ENCODE data around the gene BNIPL. TPM values are rescaled to one million over a fixed set of nuclear protein-coding genes. Genes with fewer than 3 reads are reported as not detected.

The BNIPL gene
- total and polyA plus RNA-seq, 2 of the 4 experiments (the other 2 are of a cell fraction): under 0.01 to 0.38 TPM

DNA sequence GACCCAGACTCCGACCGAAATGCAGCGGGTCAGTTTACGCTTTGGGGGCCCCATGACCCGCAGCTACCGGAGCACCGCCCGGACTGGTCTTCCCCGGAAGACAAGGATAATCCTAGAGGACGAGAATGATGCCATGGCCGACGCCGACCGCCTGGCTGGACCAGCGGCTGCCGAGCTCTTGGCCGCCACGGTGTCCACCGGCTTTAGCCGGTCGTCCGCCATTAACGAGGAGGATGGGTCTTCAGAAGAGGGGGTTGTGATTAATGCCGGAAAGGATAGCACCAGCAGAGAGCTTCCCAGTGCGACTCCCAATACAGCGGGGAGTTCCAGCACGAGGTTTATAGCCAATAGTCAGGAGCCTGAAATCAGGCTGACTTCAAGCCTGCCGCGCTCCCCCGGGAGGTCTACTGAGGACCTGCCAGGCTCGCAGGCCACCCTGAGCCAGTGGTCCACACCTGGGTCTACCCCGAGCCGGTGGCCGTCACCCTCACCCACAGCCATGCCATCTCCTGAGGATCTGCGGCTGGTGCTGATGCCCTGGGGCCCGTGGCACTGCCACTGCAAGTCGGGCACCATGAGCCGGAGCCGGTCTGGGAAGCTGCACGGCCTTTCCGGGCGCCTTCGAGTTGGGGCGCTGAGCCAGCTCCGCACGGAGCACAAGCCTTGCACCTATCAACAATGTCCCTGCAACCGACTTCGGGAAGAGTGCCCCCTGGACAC lies 11.7 kb downstream of the BNIPL start:
- H3K27ac ChIP-seq (ENCODE audit: insufficient read depth, low read length): peak overlapping the region; percentile 88
- DNase-seq: peak; percentile 57
- H3K4me3 ChIP-seq (ENCODE audit: insufficient read depth, low read depth, low read length): peak overlapping the region; percentile 65
- H4K5ac ChIP-seq (ENCODE audit: low read depth, low read length): peak overlapping the region; percentile 74
- ChIA-PET POLR2A (ENCODE audit: unreplicated experiment) (interaction anchor here (1.0 to 1.1 kb wide), 2 partner anchors 12 to 42 kb away, joined by 3 to 4 read pairs; partner anchors contain the start of genes CDC42SE1 and MINDY1), CTCF (interaction anchor here (0.6 to 1.4 kb wide), 3 partner anchors 51 to 1108 kb away, joined by 3 read pairs; no protein-coding TSS in a partner anchor)
- H2AK5ac ChIP-seq (ENCODE audit: low read depth, low read length): peak overlapping the region; percentile 87
- no peak overlapping the region for H2BK20ac ChIP-seq (ENCODE audit: low read depth, low read length)
- H2BK5ac ChIP-seq (ENCODE audit: low read depth, low read length, poor library complexity, severe bottlenecking): peak overlapping the region; percentile 62
- H3K27me3 ChIP-seq (ENCODE audit: control insufficient read depth, insufficient read depth, low read length): no peaks in the 10 kb centered on the region
- H3K18ac ChIP-seq (ENCODE audit: low read depth, low read length): peak overlapping the region; percentile 44
- peak overlapping the region; percentile 96 for H2AK9ac ChIP-seq (replicated peaks; ENCODE audit: low read depth, low read length, poor library complexity)
- H4K91ac ChIP-seq (ENCODE audit: insufficient read depth, low read depth, low read length): peak overlapping the region; percentile 80
- dilution Hi-C loops (cut with HindIII; ENCODE audit: low sequenced_read_pairs, unreplicated experiment): no loop called here
- H3K4ac ChIP-seq (ENCODE audit: low read depth, low read length): peak overlapping the region; percentile 82
- peak overlapping the region; percentile 81 for H3K14ac ChIP-seq (replicated peaks; ENCODE audit: low read depth, low read length)
- peak; percentile 60 for ATAC-seq (ENCODE audit: low read depth)
- peak overlapping the region; percentile 93 for H3K23ac ChIP-seq (ENCODE audit: low read depth, low read length)
- peak overlapping the region; percentile 95 for H2AFZ ChIP-seq (replicated peaks; ENCODE audit: low read length, poor library complexity)
- H4K8ac ChIP-seq (ENCODE audit: low read depth in 2 of 2, low read length in 2 of 2): peak overlapping the region; percentile 96 to 99
- peaks cover 16% of the 10 kb centered on the region for H3K36me3 ChIP-seq (ENCODE audit: control insufficient read depth, insufficient read depth, low read length)
- TSS peak; percentile 76 for BruUV-seq (replicated peaks)
- H3K9me3 ChIP-seq (ENCODE audit: control insufficient read depth, insufficient read depth, low read length): no peaks in the 10 kb centered on the region
- peak overlapping the region; percentile 86 for H3K4me2 ChIP-seq (ENCODE audit: low read depth, low read length)
- peaks cover 6 to 49% of the 10 kb centered on the region in 2 experiments; a peak in 3 of 4 replicates for H3K79me1 ChIP-seq (ENCODE audit: low read depth in 1 of 2, low read length in 2 of 2)
- peaks cover 7% of the 10 kb centered on the region; the same call in 1 of the 2 replicates for H3K9me1 ChIP-seq (ENCODE audit: insufficient read depth, low read length)
- intact Hi-C loops (cut with micrococcal nuclease): no loop called here
- 3% methylated on average over 31 of the region's 48 CpGs; no CpG with 5 or more reads in 1 of the 2 experiments for WGBS, 2 experiments (ENCODE audit: extremely low coverage in 2 of 2, insufficient read length in 1 of 2)
- H2BK15ac ChIP-seq (ENCODE audit: low read depth, low read length): peak overlapping the region; percentile 15; the same call in 1 of the 3 replicates
- H4K20me1 ChIP-seq (ENCODE audit: insufficient read depth, low read length): 0 out of 2 replicates have a peak, but pooled peaks cover 8% of the 10 kb centered on the region
- in situ Hi-C loops (cut with MboI; ENCODE audit: low sequenced_read_pairs): no loop called here
- peak overlapping the region; percentile 78 for H3K9ac ChIP-seq (ENCODE audit: low read depth, low read length)
- H3K4me1 ChIP-seq (ENCODE audit: control insufficient read depth, insufficient read depth, low read length): peaks cover 8% of the 10 kb centered on the region
- peak overlapping the region; percentile 61; the same call in 1 of the 2 replicates for H3K56ac ChIP-seq (ENCODE audit: extremely low read depth, insufficient read depth, low read length)
- H2BK120ac ChIP-seq (ENCODE audit: low read depth, low read length): peak overlapping the region; percentile 69; the same call in 1 of the 2 replicates
- peak; percentile 43 for TF ChIP-seq CTCF (conservative IDR thresholded peaks at IDR 0.05; ENCODE audit: low read depth, low read length)
- 0 out of 2 replicates have a peak, but pooled peaks have one; percentile 4 for TF ChIP-seq RAD21 (IDR thresholded peaks at IDR 0.05; ENCODE audit: low read length)
- peak; percentile 15; the same call in 1 of the 2 replicates for TF ChIP-seq POLR2A (IDR thresholded peaks at IDR 0.05; ENCODE audit: low read depth, low read length)
- peak; percentile 70; the same call in 1 of the 2 replicates for TF ChIP-seq MXI1 (IDR thresholded peaks at IDR 0.05; ENCODE audit: borderline replicate concordance, low read depth, low read length)
- no peak for TF ChIP-seq MAFK (IDR thresholded peaks at IDR 0.05; ENCODE audit: low read depth, low read length)
